DOHH2 (cell line): Measurements from ENCODE around the gene HHATL.

Source experiments
- H3F3A ChIP-seq: fragments of 200-600 bp; sonication (generic), shearing (Covaris generic); 2 replicates; pipeline ENCODE4 v1.6.0; 2016; ENCODE audit warnings: antibody characterized with exemption, mild to moderate bottlenecking; ENCODE audit not compliant: control insufficient read depth, insufficient read depth
- H3K27ac ChIP-seq: fragments of 200-600 bp; sonication (generic); 2 replicates; pipeline ENCODE4 v1.5.1; 2014; ENCODE audit warnings: low read depth, mild to moderate bottlenecking, low read length, moderate library complexity
- H3K27me3 ChIP-seq: fragments of 200-600 bp; sonication (generic); 2 replicates; pipeline ENCODE4 v1.6.1; 2014; ENCODE audit warnings: mild to moderate bottlenecking, low read length, mixed read lengths; ENCODE audit not compliant: control insufficient read depth
- H3K36me3 ChIP-seq: fragments of 200-600 bp; sonication (generic); 2 replicates; pipeline ENCODE4 v1.6.1; 2014; ENCODE audit warnings: mild to moderate bottlenecking, low read length, moderate library complexity, mixed read lengths; ENCODE audit not compliant: control insufficient read depth
- H3K4me1 ChIP-seq: fragments of 200-600 bp; sonication (generic); 2 replicates; pipeline ENCODE4 v1.6.1; 2014; ENCODE audit warnings: mild to moderate bottlenecking, low read length, mixed read lengths; ENCODE audit not compliant: control insufficient read depth
- H3K4me2 ChIP-seq: fragments of 200-600 bp; sonication (generic); 2 replicates; pipeline ENCODE4 v1.6.0; 2014; ENCODE audit warnings: mild to moderate bottlenecking, low read length, moderate library complexity
- H3K4me3 ChIP-seq: fragments of 200-600 bp; sonication (generic); 2 replicates; pipeline ENCODE4 v1.5.1; 2014; ENCODE audit warnings: mild to moderate bottlenecking, low read length, mixed read lengths
- H3K79me2 ChIP-seq: fragments of 200-600 bp; sonication (generic); 2 replicates; pipeline ENCODE4 v1.6.1; 2014; ENCODE audit warnings: mild to moderate bottlenecking, low read length, mixed read lengths; ENCODE audit not compliant: control insufficient read depth
- H3K9me2 ChIP-seq: fragments of 200-600 bp; sonication (generic); replicated peaks from 2 replicates; pipeline ENCODE4 v1.6.1; 2014; ENCODE audit warnings: mild to moderate bottlenecking, low read length, mixed read lengths; ENCODE audit not compliant: control insufficient read depth
- H3K9me3 ChIP-seq: fragments of 200-600 bp; sonication (generic); 2 replicates; pipeline ENCODE4 v1.6.1; 2014; ENCODE audit warnings: antibody characterized with exemption, low read length, mixed read lengths; ENCODE audit not compliant: control insufficient read depth, insufficient read depth
- H4K20me1 ChIP-seq: fragments of 200-600 bp; sonication (generic); 2 replicates; pipeline ENCODE4 v1.6.0; 2014; ENCODE audit warnings: low read depth, mild to moderate bottlenecking, antibody characterized with exemption, low read length, moderate library complexity; ENCODE audit not compliant: control insufficient read depth, insufficient read depth
- EZH2phosphoT487 ChIP-seq: fragments of 200-600 bp; sonication (generic); IDR thresholded peaks from 2 replicates; pipeline ENCODE4 v1.6.1; 2017; ENCODE audit warnings: borderline replicate concordance, mild to moderate bottlenecking, antibody characterized with exemption, low read length, moderate library complexity, mixed read lengths
- TF ChIP-seq, protein P1 (sequence below): fragments of 200-600 bp; sonication (generic); IDR thresholded peaks from one replicate; pipeline ENCODE4 v1.5.1; 2014; ENCODE audit warnings: antibody characterized with exemption, mild to moderate bottlenecking, low read depth, low read length; ENCODE audit not compliant: poor library complexity, severe bottlenecking

The HHATL gene

DNA sequence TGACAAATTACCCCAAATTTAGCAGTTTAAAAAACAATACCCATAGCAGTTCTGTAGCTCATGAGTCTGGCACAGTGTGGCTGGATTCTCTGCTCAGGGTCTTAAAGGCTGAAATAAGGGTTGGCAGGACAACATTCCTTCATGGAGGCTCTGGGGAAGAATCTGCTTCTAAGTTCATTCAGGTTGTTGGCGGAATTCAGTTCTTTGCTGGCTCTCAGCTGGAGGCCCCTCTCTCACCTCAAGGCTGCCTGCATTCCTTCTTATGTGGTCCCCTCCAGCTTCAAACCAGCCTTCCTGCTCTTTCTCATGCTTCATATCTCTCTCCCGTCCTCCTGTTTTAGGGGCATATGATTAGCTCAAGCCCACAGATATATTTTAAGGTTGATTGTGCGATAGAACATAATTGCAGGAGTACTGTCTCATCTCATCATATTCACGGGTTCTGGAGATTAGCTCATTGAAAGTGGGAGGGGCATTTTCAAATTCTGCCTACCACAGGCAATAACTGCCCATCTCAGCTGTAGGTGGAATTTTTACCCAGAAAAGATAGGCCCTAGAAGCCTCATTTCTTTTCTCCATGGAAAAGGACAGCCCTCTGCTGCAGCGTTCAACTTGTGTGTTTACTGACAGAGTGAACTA lies 54.7 kb downstream of the HHATL start:
- H3K36me3 ChIP-seq, result peaks cover 57% of the 10 kb centered on the region
- no peak overlapping the region for H3K4me3 ChIP-seq
- no peaks in the 10 kb centered on the region for H3K27me3 ChIP-seq
- no peaks in the 10 kb centered on the region for H3K9me2 ChIP-seq
- peaks cover 8% of the 10 kb centered on the region for H3K4me1 ChIP-seq
- H3K4me2 ChIP-seq, result no peak overlapping the region
- no peaks in the 10 kb centered on the region for H4K20me1 ChIP-seq
- H3K27ac ChIP-seq, result no peak overlapping the region
- no peaks in the 10 kb centered on the region for H3K79me2 ChIP-seq
- H3F3A ChIP-seq, result peaks cover 6% of the 10 kb centered on the region
- no peak for TF ChIP-seq EZH2phosphoT487
- TF ChIP-seq, protein P1, sequence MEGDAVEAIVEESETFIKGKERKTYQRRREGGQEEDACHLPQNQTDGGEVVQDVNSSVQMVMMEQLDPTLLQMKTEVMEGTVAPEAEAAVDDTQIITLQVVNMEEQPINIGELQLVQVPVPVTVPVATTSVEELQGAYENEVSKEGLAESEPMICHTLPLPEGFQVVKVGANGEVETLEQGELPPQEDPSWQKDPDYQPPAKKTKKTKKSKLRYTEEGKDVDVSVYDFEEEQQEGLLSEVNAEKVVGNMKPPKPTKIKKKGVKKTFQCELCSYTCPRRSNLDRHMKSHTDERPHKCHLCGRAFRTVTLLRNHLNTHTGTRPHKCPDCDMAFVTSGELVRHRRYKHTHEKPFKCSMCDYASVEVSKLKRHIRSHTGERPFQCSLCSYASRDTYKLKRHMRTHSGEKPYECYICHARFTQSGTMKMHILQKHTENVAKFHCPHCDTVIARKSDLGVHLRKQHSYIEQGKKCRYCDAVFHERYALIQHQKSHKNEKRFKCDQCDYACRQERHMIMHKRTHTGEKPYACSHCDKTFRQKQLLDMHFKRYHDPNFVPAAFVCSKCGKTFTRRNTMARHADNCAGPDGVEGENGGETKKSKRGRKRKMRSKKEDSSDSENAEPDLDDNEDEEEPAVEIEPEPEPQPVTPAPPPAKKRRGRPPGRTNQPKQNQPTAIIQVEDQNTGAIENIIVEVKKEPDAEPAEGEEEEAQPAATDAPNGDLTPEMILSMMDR, result no peak
- H3K9me3 ChIP-seq, result no peaks in the 10 kb centered on the region
